Calu3 (cell line): ENCODE data around the gene PDE10A. TPM values are rescaled to one million over a fixed set of nuclear protein-coding genes. Genes with fewer than 3 reads are reported as not detected.

Experiments
- BruUV-seq: library from RNA; stranded (reverse); fragments of 400-500 nt; replicated peaks from 2 replicates; lab custom pipeline; 2021; lab: Mats Ljungman, UMichigan
- CTCF ChIA-PET: fragments of 300-600 bp; sonication (Branson Sonifier 250); formaldehyde crosslinking; loops from one replicate; lab custom pipeline; 2022; ENCODE audit warnings: antibody characterized with exemption; lab: Charles Lee
- DNase-seq: peaks from one replicate; pipeline ENCODE4 v3.0.0; 2022
- H3K27ac Mint-ChIP-seq: one replicate; pipeline ENCODE4 v1.8.0; 2022; ENCODE audit warnings: mixed read lengths; ENCODE audit not compliant: unreplicated experiment
- H3K27me3 Mint-ChIP-seq: one replicate; pipeline ENCODE4 v1.8.0; 2022; ENCODE audit warnings: mixed read lengths; ENCODE audit not compliant: unreplicated experiment
- H3K36me3 Mint-ChIP-seq: one replicate; pipeline ENCODE4 v1.8.0; 2022; ENCODE audit warnings: mild to moderate bottlenecking, moderate library complexity, mixed read lengths; ENCODE audit not compliant: insufficient read depth, unreplicated experiment
- H3K4me1 Mint-ChIP-seq: one replicate; pipeline ENCODE4 v1.8.0; 2022; ENCODE audit warnings: mild to moderate bottlenecking, low read depth, mixed read lengths; ENCODE audit not compliant: unreplicated experiment
- H3K4me3 Mint-ChIP-seq: one replicate; pipeline ENCODE4 v1.8.0; 2022; ENCODE audit warnings: mild to moderate bottlenecking, low read depth, moderate library complexity, mixed read lengths; ENCODE audit not compliant: unreplicated experiment
- H3K9me3 Mint-ChIP-seq: one replicate; pipeline ENCODE4 v1.8.0; 2022; ENCODE audit warnings: low read depth, mixed read lengths; ENCODE audit not compliant: unreplicated experiment
- intact Hi-C: fragments of 100-400 bp; cut with micrococcal nuclease; formaldehyde crosslinking; loops from one replicate; pipeline ENCODE4 v1.10.0; 2022; ENCODE audit not compliant: unreplicated experiment
- total RNA-seq: library from RNA; stranded (reverse); gene quantifications from 2 replicates; pipeline ENCODE4 v1.2.3, GENCODE V29; 2022
- TF ChIP-seq, protein P1 (sequence below): fragments of 200-600 bp; IDR thresholded peaks from one replicate; pipeline ENCODE4 v1.8.0; 2022; ENCODE audit warnings: antibody characterized with exemption; ENCODE audit not compliant: unreplicated experiment

Gene PDE10A
- total RNA-seq, 1 experiment from 2014 or later, result 22.5 TPM

DNA sequence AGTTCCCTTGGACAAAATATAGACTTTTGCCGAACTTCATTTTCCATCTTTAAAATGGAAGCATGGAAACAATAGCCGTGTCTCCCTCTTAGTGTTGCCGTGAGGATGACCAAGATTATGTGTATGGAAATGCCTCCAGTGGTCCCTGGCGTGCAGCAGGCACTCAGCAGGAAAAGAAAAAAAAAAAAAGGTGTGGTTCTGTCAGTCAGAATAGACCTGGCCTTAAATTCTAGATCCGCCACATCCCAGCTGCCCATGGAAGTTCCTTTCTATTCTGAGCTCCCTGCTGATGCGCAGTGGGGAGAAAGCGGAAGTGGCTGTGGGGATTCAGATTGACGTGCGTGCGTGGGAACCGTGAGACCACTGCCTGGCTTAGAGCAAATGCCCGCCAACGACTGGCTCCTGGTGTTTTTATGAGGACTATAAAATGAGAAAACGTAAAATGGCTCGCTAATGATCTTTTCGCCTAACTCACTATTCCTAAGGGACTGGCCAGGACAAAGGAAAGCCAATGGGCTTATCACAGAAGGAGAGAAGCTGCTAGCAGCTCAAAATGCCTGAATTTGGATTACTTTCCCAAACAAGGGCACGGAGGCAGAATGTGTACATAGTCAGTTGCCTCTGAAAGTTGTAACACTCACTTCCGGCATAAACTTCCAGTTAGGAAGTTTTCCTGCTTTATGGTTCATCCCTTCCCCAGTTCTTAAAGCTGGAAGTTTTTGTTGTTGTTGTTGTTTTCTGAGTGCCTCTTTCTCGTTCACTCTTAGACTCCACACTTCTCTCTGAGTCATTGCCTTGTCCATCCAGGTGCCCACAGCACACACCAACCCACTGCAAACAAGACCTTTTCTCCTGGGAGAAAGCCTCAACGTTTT, 11.4 kb upstream of the PDE10A start:
- H3K4me3 Mint-ChIP-seq, result no peak overlapping the region
- H3K9me3 Mint-ChIP-seq, result no peaks in the 10 kb centered on the region
- DNase-seq, result no peak
- intact Hi-C loops, result no loop called here
- no peak overlapping the region for H3K27ac Mint-ChIP-seq
- H3K27me3 Mint-ChIP-seq, result no peaks in the 10 kb centered on the region
- no peaks in the 10 kb centered on the region for H3K4me1 Mint-ChIP-seq
- CTCF ChIA-PET, result no interaction called here
- no TSS peak for BruUV-seq
- TF ChIP-seq, protein P1, sequence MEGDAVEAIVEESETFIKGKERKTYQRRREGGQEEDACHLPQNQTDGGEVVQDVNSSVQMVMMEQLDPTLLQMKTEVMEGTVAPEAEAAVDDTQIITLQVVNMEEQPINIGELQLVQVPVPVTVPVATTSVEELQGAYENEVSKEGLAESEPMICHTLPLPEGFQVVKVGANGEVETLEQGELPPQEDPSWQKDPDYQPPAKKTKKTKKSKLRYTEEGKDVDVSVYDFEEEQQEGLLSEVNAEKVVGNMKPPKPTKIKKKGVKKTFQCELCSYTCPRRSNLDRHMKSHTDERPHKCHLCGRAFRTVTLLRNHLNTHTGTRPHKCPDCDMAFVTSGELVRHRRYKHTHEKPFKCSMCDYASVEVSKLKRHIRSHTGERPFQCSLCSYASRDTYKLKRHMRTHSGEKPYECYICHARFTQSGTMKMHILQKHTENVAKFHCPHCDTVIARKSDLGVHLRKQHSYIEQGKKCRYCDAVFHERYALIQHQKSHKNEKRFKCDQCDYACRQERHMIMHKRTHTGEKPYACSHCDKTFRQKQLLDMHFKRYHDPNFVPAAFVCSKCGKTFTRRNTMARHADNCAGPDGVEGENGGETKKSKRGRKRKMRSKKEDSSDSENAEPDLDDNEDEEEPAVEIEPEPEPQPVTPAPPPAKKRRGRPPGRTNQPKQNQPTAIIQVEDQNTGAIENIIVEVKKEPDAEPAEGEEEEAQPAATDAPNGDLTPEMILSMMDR, result no peak
- no peaks in the 10 kb centered on the region for H3K36me3 Mint-ChIP-seq

DNA sequence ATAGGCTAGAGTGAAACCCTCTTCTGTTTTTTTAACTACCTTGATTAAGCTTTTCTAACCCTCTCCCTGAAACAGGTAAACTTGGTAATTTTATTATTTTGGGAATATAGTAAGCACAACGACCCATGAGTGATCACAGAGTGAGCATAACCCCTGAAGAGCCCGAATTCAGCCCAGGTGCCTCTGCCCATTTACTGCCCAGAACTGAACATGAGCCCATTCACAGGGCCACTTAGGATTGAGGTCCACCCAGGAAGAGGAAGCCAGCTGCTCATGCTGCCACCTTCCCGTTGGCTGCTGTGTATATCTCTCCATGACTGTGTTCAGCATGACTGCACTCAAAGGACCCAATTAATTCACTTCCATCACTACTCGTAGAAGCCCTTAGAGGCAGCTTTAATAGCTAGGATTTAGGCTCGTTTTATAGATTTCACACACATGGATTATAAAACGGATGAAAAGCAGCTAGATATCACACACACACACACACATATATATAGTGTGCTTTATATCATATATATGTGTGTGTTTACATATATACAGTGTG, 8.3 kb upstream of the PDE10A start:
- Mint-ChIP-seq H3K27ac (no peak overlapping the region), H3K4me3 (no peak overlapping the region), H3K4me1 (no peaks in the 10 kb centered on the region), H3K36me3 (no peaks in the 10 kb centered on the region), H3K27me3 (no peaks in the 10 kb centered on the region), H3K9me3 (no peaks in the 10 kb centered on the region)
- TF ChIP-seq, protein P1, result no peak
- no TSS peak for BruUV-seq
- CTCF ChIA-PET, result interaction anchor here (1.3 kb wide), 1 partner anchor 231 kb away, joined by 4 read pairs; no protein-coding TSS in a partner anchor
- intact Hi-C loops, result no loop called here
- DNase-seq, result no peak

DNA sequence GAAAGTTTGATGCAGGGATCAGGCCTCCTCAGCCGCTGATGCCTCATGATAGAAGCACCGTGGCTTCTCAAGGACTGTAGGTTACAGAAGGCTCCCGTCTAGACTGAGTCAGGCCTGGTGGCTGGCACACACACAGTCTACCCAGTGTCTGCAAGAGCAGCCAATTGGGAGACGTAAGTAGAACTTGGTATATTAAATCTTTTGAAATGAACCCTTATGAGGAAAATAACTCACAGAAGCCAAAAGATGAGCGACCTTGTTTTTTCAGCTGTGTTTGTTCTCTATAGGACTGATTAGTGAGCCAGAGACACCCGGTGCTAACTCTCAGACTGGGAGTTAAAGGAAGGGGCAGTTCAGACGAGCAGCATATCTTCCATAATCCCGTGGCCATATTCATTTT, 5.9 kb upstream of the PDE10A start:
- Mint-ChIP-seq H3K27me3 (no peaks in the 10 kb centered on the region), H3K9me3 (no peaks in the 10 kb centered on the region), H3K36me3 (peaks cover 14% of the 10 kb centered on the region), H3K27ac (no peak overlapping the region), H3K4me1 (peaks cover 9% of the 10 kb centered on the region), H3K4me3 (no peak overlapping the region)
- TF ChIP-seq, protein P1, result no peak
- intact Hi-C loops, result loop anchor here (10.0 kb wide), 1 partner anchor 176 kb away; no protein-coding TSS in a partner anchor
- BruUV-seq, result no TSS peak
- CTCF ChIA-PET, result no interaction called here
- DNase-seq, result no peak

DNA sequence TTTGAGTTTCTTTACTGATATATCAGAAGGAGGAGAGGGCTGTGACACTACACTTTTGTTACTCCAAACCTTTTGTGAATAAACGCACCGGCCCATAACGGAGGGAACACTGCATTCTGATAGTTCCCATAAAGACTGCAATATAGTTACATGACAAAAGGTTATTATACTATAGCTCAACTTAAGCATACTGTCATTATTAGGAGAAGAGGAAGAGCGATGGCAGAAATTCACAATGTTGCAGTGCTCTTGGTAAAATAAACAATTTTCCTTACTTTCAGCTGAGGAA, 2.3 kb upstream of the PDE10A start:
- Mint-ChIP-seq H3K4me1 (peaks cover 9% of the 10 kb centered on the region), H3K27me3 (no peaks in the 10 kb centered on the region), H3K4me3 (peak overlapping the region; percentile 100), H3K27ac (no peak overlapping the region), H3K36me3 (peaks cover 46% of the 10 kb centered on the region), H3K9me3 (no peaks in the 10 kb centered on the region)
- BruUV-seq, result no TSS peak
- TF ChIP-seq, protein P1, result no peak
- CTCF ChIA-PET, result no interaction called here
- no peak for DNase-seq
- intact Hi-C loops, result loop anchor here (10.0 kb wide), 1 partner anchor 179 kb away; no protein-coding TSS in a partner anchor
